NCI-H510A treated with DMSO at 0.1 percent for 48 hours (cell line): ENCODE results near the gene USP32.
A peak's percentile ranks its signal among the peaks of the same experiment; 100 is the strongest.

Experiments
- DNase-seq: peaks from one replicate; lab custom pipeline; 2025; lab: John Stamatoyannopoulos, UW

USP32 gene

DNA sequence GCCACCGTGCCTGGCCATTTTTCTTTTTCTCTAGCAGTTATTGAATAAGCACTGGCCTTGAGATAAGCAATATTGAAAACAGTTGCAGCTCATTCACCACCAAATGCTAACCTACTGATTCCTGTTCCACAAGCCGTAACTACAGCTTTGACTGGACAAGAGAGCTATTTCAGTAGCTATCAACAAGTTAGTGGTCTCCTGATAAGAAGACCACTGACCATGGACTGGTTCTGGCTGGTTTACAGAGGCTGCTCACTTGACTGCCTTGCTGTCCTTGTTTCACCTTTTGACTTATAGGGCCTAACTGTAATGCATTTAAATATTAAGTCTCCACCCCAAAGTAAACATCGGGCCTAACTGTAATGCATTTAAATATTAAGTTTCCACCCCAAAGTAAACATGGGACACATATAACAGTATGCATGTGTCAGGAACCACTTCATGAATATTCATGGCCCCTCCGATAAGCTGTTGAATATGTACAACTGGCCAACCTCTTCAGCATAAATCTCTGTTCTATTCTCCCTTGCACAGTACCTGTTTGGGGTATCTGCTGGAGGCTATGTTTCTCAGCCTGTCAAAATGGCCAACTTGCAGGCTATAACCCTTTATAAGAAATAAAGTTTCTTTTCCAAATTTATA lies 94.1 kb downstream of the USP32 start:
- DNase-seq: no peak

DNA sequence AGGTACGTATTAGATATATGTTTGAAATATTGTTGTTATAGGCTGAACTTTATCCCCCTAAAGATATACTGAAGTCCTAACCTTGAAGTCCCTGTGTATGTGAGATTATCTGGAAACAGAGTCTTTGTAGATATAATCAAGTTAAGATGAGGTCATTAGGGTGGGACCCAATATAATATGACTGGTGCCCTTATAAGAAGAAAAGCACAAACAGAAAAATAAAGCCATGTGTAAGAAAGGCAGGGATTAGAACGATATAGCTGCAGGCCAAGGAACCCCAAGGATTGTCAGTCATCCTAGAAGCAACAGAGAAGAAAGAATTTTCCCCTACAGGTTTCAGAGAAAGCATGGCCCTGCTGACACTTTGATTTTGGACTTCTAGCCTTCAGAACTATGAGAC lies 95.8 kb downstream of the USP32 start:
- no peak for DNase-seq

DNA sequence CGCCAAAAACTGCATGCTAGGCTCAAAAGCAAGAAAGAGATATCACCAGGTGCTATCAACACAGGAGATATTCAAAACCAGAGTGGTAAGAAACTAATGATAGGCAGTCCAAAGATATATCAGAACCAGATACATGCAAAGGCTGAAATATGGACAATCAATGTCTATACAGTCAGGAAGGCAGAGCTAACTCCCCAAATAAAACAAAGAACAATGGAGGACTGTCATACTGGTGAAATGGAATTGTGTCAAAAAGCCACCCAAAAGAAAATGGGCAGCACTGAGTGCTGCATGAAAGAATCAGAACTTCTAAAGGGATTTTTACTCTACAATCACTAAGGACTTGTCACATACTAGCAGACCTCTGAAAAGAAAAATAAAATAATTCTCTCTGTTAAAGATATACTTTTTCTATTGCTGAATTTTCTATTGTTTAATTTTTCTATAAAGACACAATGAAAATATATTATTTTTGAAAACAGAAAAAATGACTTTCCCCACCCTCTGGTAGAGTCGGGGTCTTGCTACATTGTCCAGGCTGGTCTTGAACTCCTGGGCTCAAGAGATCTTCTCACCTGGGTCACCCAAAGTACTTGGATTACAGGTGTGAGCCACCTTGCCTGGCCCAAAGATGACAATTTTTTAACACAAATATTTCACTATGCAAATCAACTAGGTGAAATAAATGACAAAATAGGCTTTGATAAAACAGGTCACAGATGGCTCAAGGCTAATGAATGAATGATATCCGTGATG lies 98.2 kb downstream of the USP32 start:
- DNase-seq: no peak

DNA sequence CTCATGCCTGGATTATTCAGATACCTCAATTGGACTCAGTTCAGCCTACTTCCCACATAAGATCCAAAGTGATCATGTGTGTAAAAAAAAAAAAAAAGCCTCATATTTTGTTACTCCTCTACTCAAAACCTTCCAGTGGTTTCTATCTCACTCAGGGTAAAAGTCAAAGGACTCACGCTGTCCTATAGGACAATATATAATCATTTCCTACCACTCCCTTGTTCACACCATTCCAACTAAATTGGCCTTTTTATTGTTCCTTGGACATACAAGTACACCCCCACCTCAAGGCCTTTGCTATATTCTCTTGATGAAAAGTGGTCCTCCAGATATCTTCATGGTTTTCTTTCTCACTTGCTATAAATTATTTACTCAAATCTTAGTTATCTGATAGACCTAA lies 99.2 kb downstream of the USP32 start:
- DNase-seq: no peak

DNA sequence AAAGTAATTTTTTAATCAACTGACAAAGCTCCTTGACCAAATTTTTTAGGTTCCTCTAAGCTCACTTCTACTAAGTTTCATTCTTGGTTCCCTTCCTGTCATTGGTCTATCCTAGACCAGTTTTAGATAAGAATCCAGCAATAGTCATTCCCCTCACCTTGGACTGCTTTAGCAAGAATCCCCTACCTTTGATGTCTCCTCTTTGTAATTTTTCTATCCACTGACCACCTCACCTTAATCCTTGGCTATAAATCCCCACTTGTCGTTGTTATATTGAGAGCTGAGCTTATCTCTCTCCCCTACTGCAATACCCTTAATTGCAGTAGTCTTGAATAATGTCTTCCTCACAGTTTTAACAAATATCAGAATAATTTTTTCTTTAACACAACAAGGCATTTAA lies 107.2 kb downstream of the USP32 start:
- DNase-seq: no peak

DNA sequence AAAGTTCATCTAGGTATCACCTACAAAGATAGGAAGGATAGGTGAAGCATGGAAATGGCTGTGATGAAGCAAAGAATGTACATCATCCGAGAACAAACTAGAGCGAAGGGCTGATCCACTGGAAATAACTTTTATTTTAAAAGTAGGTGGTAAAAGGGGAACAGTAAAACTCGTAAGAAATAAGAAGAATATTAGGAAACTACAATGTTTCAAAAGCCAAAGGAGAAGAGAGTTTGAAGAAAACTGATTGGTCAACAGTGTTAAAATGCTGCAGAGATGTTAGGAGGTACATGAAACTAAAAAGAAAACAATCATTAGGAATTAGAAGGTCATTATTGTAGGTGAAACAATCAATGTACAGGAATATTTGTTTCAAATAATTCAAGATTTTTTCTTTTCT lies 108.1 kb downstream of the USP32 start:
- no peak for DNase-seq

DNA sequence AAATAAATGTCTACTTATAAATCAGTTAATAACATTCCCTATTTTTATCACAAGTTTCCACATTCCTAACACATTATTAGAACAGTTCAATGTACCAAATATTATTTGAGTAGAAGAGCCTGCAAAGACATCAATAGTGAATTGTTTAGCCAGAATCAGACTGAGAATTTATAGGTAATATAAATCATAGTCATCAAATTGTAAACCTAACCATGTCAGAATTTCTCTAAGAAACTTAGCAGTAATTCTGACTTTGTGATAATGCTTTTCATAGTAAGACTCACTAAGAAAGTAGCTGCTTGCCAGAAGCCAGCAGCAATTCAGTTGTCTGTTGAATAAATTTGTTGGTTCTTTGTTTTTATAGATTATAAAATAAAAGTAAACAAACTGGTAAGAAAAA lies 111.3 kb downstream of the USP32 start:
- DNase-seq: no peak

DNA sequence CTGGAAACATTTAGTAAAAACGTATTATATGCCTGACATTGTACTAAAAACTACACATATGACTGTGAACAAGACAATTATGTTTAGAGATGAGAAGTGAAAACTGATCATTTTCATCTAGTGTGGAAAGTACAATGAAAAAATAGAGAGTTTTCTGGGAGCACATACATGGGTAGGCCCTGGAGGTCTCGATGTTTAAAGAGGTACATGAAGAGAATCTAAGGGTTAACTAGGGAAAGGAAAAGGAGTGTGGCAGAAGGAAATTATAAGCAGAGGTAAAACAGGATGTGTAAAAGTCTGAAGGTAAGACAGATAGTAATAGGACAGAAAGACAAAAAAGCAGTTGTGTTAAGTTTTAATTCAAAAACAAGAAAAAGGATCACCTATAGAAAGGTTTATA lies 113.7 kb downstream of the USP32 start:
- no peak for DNase-seq

DNA sequence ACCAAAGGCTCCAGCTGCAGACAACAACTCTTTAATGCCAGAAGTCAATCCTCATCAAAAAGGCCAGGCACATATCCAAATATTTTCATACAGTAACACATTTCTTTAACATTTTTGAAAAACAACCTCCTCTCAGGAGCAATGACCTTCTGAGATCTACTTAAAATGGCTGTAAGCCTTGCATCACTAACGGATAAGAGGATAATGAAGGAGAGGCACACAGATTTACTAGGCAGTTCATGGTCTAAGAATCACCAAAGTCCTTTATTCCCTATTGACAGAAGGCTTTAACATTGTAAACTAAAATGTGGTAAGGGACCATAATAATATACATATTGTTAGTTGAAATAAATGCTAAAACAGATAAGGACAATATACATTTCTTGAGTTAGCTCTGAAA lies 114.7 kb downstream of the USP32 start:
- no peak for DNase-seq

DNA sequence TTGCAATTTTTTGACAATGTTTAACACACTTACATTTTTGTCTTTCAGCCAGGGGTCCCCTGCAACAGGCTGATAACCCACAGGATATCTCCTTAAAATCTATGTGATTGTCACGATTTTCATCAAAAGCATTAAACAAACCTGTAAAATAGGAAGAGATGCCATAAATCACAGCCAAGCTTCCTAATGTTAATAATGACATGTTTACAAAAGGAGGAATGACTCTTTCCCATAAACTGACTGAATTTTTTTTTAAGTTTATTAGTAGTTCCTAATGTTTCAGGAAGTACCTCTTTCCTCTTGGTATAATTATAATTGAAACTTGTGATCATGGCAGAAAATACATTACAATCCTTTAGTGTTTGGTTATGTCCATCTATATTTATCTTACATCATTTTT lies 122.5 kb downstream of the USP32 start:
- no peak for DNase-seq

DNA sequence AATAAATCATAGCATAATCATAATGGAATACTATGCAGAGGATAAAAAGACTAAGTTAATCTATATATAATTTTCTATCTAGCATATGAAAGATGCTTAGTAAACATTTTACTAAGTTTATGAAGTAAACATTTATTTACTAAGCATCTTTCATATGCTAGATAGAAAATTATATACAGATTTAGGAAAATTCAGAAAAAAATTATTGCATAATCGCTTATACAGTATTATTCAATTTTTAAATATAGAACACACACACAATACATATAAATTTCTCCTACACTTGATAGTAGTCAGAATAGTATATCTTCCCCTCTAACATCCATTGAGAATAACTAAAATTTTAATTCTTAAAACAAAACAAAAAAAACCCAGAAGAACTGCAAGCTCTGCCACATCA lies 131.4 kb downstream of the USP32 start:
- DNase-seq: no peak

DNA sequence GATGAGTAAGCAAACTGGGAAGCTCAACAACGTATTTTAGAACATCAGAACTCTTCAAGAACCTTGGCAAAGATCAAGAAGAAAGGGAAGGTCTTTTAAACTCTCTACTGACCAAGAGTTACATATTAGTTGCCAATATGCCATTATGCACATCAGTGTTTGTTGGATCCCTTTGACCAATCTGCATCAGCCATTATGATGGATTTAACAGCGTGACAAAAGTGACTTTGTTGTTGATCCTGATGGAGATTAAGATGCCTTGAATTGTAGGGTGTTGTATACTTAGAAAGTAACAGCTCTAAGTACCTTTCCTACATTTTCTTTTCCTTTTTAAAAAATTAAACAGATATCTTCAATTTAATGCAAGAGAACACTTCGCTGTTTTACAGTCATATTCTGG lies 133.6 kb downstream of the USP32 start:
- no peak for DNase-seq

DNA sequence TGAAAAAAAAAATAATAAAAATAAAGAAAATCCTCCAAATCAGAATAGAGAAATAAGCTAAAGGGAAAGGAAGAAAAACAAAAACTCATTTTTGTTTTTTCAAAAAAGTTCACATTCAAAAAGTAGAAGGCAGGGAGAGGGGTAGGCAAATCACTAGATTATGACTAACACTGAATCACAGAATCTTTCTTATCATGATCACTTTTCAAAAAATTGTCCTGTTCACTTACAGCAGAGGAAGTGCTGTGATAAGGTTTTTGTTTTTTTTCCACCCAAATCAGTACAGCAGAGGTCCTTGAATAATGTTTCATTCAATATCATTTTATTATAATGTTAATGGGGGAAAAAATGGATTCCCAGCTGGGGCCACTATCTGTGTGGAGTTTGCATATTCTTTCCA lies 135.8 kb downstream of the USP32 start:
- DNase-seq: no peak

DNA sequence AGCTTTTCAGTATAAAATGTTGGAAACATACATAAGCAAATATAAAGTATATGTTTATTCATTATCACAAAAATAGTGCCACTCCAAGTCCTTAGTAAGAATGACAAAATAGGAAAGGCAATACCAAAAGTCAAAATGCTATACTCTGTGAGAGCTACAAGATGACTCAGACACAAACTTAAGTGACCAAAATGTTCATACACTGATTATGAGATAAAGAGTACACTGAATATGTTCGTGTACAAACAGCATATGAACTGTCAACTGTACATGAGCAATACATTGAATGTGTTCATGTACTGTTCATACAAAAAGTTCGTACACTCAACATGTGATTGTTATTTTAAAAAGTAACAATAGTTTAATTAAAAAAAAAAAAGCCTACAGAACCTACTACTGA lies 138.9 kb downstream of the USP32 start:
- no peak for DNase-seq

DNA sequence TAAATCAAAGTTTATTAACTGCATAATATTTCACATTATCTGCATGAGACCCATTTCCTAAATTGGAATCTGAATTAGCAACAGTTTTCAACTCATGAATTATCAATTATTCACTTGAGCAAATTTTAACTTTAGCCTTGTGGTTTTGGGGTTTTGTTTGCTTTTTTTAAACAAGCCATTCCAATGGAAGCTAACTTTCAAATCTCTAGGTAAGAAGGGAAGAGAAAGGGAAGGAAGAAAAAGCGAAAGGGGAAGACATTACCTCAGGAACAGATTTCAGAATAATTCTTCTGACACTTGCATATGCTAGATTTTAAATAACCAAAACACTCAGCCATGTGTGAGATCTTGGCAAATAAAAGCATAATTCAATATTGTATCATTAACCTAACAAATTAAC lies 139.5 kb downstream of the USP32 start:
- DNase-seq: no peak

DNA sequence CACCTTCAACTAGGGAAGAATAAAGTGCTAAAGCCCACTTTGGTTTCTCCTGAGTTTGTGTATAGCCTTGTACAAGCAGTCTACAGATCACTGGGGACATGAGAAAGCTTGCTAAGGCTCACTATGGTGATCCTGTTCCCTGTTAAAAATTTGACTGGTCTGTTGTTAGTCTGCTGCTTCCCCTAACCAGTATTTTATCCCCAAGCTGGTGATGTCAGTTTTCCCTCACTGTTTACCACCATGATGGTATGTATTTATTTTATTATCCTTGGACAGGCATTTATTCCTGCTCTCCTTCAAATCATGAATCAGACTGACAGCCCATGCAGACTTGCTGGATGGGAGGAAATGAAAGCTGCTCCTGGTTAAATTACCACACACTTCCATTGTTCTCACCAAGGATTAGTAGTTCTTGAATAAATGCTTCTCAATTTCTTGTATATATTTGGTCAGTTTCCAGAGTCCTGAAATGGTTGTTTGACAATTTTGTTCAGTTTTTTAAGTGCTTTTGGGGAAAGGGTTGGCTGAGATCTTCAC lies 142.6 kb downstream of the USP32 start:
- no peak for DNase-seq

DNA sequence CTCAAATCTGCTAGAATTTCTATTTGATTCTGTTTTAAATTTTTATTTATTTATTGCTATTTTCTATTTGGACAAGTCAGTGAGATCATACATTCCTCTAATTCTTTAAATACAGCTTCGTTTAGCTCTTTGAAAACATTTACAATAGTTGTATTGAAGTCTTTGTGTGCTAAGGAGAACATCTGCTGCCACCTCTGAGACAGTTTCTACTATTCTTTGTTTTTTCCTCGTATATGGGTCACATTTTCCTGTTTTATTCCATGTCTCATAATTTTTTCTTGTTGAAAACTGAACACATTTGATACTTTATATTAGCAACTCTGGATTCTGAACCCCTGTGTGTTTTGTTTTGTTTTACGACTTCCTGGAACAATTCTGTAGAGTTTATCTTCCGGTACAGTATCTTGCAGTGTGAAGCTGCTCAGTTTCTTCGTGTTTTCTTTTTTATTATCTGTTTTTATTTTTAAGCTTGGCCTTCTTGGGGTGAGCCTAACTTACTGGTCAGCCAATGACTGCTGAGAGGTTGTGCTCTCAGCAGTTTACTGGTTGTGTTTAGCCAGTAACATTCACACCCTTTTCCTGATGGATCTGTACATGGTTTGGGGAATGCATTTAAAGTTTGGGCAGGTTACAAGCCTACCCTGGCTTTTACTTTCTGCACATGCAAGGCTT lies 143.2 kb downstream of the USP32 start:
- no peak for DNase-seq

DNA sequence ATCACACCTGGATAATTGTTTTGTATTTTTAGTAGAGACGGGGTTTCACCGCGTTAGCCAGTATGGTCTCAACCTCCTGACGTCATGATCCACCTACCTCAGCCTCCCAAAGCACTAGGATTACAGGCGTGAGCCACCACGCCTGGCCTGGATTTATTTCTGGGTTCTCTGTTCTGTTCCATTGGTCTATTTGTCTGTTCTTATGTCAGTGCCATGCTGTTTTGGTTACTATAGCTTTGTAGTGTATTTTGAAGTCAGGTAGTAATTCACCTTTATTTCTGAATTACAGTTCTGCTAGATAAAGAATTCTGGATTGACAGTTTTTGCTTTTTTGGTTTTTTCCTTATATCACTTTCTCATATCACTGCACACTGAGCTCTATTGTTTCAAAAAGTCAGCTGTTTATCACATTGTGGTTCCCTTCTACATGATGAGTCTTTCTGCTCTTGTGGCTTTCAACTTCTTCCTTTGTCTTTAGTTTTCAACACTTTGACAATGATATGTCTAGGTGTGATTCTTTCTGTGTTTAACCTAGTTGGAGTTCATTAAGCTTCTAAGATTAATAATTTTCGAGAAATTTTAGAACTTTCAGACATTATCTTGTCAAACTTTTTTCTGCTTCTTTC lies 144.0 kb downstream of the USP32 start:
- no peak for DNase-seq

DNA sequence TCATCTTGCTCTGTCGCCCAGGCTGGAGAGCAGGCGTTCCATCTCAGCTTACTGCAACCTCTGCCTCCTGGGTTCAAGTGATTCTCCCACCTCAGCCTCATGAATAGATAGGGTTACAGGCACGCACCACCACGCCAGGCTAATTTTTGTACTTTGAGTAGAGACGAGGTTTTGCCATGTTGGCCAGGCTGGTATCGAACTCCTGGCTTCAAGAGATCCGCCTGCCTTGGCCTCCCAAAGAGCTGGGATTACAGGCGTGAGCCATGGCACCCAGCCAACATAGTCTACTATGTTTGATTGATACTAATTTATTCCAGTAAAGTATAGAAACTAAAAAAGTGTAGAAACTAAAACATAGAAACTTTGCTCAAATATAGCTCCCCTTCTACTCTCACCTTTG lies 147.3 kb downstream of the USP32 start:
- no peak for DNase-seq

DNA sequence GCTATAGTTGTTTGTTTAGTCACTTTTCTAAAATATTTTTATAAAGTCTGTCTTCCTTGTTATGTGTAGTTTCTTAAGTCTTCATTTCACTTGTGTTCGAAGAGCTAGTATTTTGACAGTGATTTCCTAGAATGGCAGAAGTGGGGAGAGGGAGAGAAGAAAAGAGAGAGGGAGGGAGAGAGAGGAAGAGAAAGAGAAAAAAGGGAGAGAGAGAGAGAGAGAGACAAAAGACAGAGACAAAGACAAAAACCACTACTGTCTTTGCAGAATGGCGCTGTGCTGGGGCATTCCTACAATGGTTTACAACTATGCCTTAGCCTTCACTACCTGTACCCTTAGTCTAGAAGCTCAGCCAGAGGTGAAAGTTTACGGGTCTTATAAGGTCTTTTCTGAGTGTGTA lies 151.6 kb downstream of the USP32 start:
- no peak for DNase-seq

DNA sequence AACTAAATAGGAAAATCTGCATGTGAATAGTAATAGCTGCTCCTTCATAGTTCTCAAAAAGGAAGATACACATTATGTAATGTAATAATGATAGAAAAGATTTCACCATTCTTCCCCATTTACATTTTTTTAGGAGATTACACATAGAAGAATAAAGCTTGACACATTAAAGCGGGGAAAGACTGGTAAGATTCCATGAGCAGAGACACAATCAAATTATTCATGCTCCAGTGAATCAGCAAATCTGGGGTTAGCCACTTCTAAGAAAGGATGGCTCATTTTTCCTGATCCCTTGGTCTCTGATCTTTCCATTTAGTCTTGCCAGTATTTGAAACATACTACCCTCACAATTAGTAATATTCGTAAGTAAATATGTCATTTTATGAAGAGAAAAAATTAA lies 160.2 kb downstream of the USP32 start:
- no peak for DNase-seq

DNA sequence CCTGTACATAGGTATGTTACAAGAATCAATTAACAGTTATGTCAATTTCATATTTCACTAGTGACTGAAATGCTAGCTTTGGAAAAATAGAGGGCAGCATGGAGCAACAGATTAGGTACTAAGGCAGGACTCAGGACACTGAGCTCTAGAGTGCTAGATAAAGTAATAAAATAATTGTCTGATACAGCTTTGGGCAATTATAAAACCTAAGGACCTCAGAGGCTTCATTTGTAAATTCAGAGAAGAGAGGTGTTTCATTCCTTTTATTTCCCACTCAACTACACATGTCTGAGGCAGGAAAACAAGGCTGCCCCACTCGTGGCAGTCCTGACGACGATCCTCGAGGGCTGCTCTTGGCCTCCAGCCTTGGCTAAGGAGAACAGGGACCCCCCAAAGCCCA lies 160.7 kb downstream of the USP32 start:
- DNase-seq: peak; percentile 75

DNA sequence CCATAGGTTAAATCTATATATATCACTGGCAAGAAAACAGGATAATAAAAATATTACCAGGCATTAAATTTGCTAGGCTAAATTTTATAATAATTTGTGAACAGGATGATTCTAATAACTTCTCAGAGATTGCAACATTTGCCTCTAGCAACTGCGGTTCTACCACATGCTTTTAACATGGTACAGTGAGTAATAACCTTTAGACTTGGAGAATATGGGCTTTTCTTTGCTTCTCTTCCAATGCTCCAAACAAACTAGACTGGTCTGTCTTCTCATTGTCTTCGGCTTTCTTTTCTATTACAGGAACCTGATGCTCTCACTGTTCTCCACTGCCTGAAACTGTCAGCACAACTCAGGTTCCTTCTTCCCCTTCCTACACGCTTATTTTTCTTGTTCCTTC lies 161.6 kb downstream of the USP32 start:
- no peak for DNase-seq
